ENCODE data around the gene NLGN1.

NLGN1 gene

GRCh38 chr3:174242311-174243041 is 844.9 kb downstream of the NLGN1 start:
- DNase-seq = no peak

- no peak for DNase-seq
Measured at GRCh38 chr3:174243171-174243570, 845.6 kb downstream of the NLGN1 start.

GRCh38 chr3:174247687-174248152 is 850.2 kb downstream of the NLGN1 start:
- DNase-seq = no peak

- no peak for DNase-seq
Measured at GRCh38 chr3:174251681-174252080, 854.1 kb downstream of the NLGN1 start.

- no peak for DNase-seq
Measured at GRCh38 chr3:174253196-174253823, 855.8 kb downstream of the NLGN1 start.

GRCh38 chr3:174253940-174254339 is 856.4 kb downstream of the NLGN1 start:
- no peak for DNase-seq

GRCh38 chr3:174255454-174255853 is 857.9 kb downstream of the NLGN1 start:
- no peak for DNase-seq

- no peak for DNase-seq
Measured at GRCh38 chr3:174266476-174266875, 868.9 kb downstream of the NLGN1 start.

- no peak for DNase-seq
Measured at GRCh38 chr3:174268061-174268460, 870.5 kb downstream of the NLGN1 start.

GRCh38 chr3:174268586-174268985 is 871.0 kb downstream of the NLGN1 start:
- DNase-seq = no peak

- no peak for DNase-seq
Measured at GRCh38 chr3:174270841-174271240, 873.3 kb downstream of the NLGN1 start.

GRCh38 chr3:174275336-174275735 is 877.8 kb downstream of the NLGN1 start:
- no peak for DNase-seq

GRCh38 chr3:174276826-174277225 is 879.3 kb downstream of the NLGN1 start:
- DNase-seq = no peak

- no peak for DNase-seq
Measured at GRCh38 chr3:174278094-174278493, 880.5 kb downstream of the NLGN1 start.

GRCh38 chr3:174280186-174280585 is 882.6 kb downstream of the NLGN1 start:
- no peak for DNase-seq

GRCh38 chr3:174285242-174285864 is 887.8 kb downstream of the NLGN1 start:
- no peak for DNase-seq

GRCh38 chr3:174287705-174288104 is 890.2 kb downstream of the NLGN1 start:
- DNase-seq = no peak

GRCh38 chr3:174294616-174295015 is 897.1 kb downstream of the NLGN1 start:
- DNase-seq = no peak

GRCh38 chr3:174295306-174296092 is 898.0 kb downstream of the NLGN1 start:
- no peak for DNase-seq

- no peak for DNase-seq
Measured at GRCh38 chr3:174302746-174303315, 905.3 kb downstream of the NLGN1 start.

- DNase-seq = no peak
Measured at GRCh38 chr3:174303907-174304560, 906.5 kb downstream of the NLGN1 start.

GRCh38 chr3:174308736-174309135 is 911.2 kb downstream of the NLGN1 start:
- no peak for DNase-seq

All from stimulated activated CD4-positive, alpha-beta T cell treated with anti-CD3 and anti-CD28 coated beads, Interleukin-1b, Interleukin-23, amount 100 ng/mL, for 48 hours (primary cell).